Smooth muscle cell (in vitro differentiated cells): Measurements from ENCODE around the gene TTLL8. TPM values are rescaled to one million over a fixed set of nuclear protein-coding genes. Genes with fewer than 3 reads are reported as not detected.

Experiments used
- DNase-seq: peaks from one replicate; lab custom pipeline; 2025; ENCODE audit not compliant: unreplicated experiment; lab: John Stamatoyannopoulos, UW
- H2AFZ ChIP-seq: fragments of 200-600 bp; sonication (generic); 2 replicates; pipeline ENCODE4 v1.6.0; 2016; ENCODE audit warnings: antibody characterized with exemption, low read depth, mild to moderate bottlenecking
- H3F3A ChIP-seq: fragments of 200-600 bp; sonication (generic); 2 replicates; pipeline ENCODE4 v1.6.0; 2017; ENCODE audit warnings: antibody characterized with exemption, low read depth
- H3K27ac ChIP-seq: fragments of 200-600 bp; sonication (generic); 2 replicates; pipeline ENCODE4 v1.5.1; 2016; ENCODE audit warnings: low read depth, mild to moderate bottlenecking
- H3K27me3 ChIP-seq: fragments of 200-600 bp; sonication (generic); 2 replicates; pipeline ENCODE4 v1.6.1; 2016; ENCODE audit warnings: low read depth, mild to moderate bottlenecking
- H3K36me3 ChIP-seq: fragments of 200-600 bp; sonication (generic); 2 replicates; pipeline ENCODE4 v1.5.1; 2016; ENCODE audit warnings: low read depth
- H3K4me1 ChIP-seq: fragments of 200-600 bp; sonication (generic); 2 replicates; pipeline ENCODE4 v1.5.1; 2016; ENCODE audit warnings: low read depth
- H3K4me2 ChIP-seq: fragments of 200-600 bp; sonication (generic); 2 replicates; pipeline ENCODE4 v1.6.0; 2016; ENCODE audit warnings: mild to moderate bottlenecking
- H3K4me3 ChIP-seq: fragments of 200-600 bp; sonication (generic); 2 replicates; pipeline ENCODE4 v1.5.1; 2016; ENCODE audit warnings: mild to moderate bottlenecking
- H3K79me2 ChIP-seq: fragments of 200-600 bp; sonication (generic); 2 replicates; pipeline ENCODE4 v1.6.0; 2016; ENCODE audit warnings: low read depth, mild to moderate bottlenecking
- H3K9ac ChIP-seq: fragments of 200-600 bp; sonication (generic); 2 replicates; pipeline ENCODE4 v1.6.0; 2016; ENCODE audit warnings: low read depth
- H3K9me3 ChIP-seq: fragments of 200-600 bp; sonication (generic); replicated peaks from 2 replicates; pipeline ENCODE4 v1.5.1; 2016; ENCODE audit warnings: low read depth
- H4K20me1 ChIP-seq: fragments of 200-600 bp; sonication (generic); 2 replicates; pipeline ENCODE4 v1.6.0; 2016; ENCODE audit warnings: low read depth
- WGBS: methylation state at CpG from one replicate; pipeline ENCODE4 v1.1.7; 2016; ENCODE audit warnings: low lambda C conversion rate; 5-methylcytosine and 5-hydroxymethylcytosine counted together
- polyA plus RNA-seq: library from polyadenylated mRNA; unstranded; fragments of >200 nt; fragmentation: Nextera tagmentation; extraction: Ambion mirVana; gene quantifications from 2 replicates; pipeline ENCODE4 v1.2.1, GENCODE V29; 2016
- total RNA-seq: library from RNA; depleted of rRNA; stranded (reverse); fragments of >200 nt; gene quantifications from 2 replicates; pipeline ENCODE4 v1.2.3, GENCODE V29; 2014
- TF ChIP-seq, protein P1 (sequence below): fragments of 200-600 bp; sonication (generic); IDR thresholded peaks from 2 replicates; pipeline ENCODE4 v1.5.1; 2017; ENCODE audit warnings: borderline replicate concordance, mild to moderate bottlenecking, antibody characterized with exemption; ENCODE audit not compliant: insufficient read depth, poor library complexity, severe bottlenecking

The TTLL8 gene
- total and polyA plus RNA-seq, 2 experiments from 2014 or later: 0.10 TPM; not detected in 1

DNA sequence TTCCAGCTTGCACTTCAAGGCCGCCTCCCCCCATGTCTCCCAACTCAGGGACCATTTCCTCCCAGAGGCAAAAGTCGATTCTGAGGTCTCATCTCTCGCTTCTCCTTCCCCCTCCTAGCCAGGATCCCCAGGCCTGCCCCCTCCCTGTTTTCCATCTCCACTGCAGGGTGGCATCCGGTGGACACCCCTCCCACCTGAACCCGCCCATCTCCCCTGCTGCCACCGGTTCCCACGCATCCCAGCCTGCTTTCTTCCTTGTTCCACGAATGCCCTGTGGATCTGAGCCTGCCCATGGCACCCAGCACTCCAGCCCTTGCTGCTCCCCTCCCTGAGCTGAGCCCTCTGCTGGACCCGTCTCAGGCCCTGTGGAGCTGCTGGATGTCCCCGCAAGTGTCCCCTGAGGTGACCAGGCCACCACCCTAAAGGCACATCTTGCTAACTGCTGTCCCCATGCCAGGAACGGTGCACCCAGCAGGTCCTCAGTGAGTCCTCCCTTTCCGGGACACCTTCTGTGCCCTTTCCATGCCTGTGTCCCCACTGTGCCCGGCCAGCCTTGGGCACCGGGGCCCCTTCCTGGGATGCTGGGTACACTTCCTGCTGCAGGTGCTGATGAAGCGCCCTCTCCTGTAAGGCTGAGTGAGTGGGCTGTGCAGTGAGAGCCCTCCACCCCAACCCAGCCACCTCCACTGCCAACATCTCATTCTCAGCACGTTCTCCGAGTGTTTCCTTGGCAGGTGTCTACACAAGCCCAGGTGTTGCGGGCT, 46.5 kb downstream of the TTLL8 start:
- no peaks in the 10 kb centered on the region for H3K79me2 ChIP-seq
- 77% methylated on average over 14 of the region's 18 CpGs for WGBS
- H3F3A ChIP-seq: no peaks in the 10 kb centered on the region
- H3K4me1 ChIP-seq: peaks cover 5% of the 10 kb centered on the region
- H3K4me3 ChIP-seq: no peak overlapping the region
- no peak overlapping the region for H3K9ac ChIP-seq
- H3K27me3 ChIP-seq: peaks cover 57% of the 10 kb centered on the region
- H4K20me1 ChIP-seq: no peaks in the 10 kb centered on the region
- no peaks in the 10 kb centered on the region for H3K36me3 ChIP-seq
- TF ChIP-seq, protein P1, sequence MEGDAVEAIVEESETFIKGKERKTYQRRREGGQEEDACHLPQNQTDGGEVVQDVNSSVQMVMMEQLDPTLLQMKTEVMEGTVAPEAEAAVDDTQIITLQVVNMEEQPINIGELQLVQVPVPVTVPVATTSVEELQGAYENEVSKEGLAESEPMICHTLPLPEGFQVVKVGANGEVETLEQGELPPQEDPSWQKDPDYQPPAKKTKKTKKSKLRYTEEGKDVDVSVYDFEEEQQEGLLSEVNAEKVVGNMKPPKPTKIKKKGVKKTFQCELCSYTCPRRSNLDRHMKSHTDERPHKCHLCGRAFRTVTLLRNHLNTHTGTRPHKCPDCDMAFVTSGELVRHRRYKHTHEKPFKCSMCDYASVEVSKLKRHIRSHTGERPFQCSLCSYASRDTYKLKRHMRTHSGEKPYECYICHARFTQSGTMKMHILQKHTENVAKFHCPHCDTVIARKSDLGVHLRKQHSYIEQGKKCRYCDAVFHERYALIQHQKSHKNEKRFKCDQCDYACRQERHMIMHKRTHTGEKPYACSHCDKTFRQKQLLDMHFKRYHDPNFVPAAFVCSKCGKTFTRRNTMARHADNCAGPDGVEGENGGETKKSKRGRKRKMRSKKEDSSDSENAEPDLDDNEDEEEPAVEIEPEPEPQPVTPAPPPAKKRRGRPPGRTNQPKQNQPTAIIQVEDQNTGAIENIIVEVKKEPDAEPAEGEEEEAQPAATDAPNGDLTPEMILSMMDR: no peak
- DNase-seq: no peak
- no peak overlapping the region for H3K4me2 ChIP-seq
- no peaks in the 10 kb centered on the region for H3K9me3 ChIP-seq
- no peak overlapping the region for H2AFZ ChIP-seq
- no peak overlapping the region for H3K27ac ChIP-seq

DNA sequence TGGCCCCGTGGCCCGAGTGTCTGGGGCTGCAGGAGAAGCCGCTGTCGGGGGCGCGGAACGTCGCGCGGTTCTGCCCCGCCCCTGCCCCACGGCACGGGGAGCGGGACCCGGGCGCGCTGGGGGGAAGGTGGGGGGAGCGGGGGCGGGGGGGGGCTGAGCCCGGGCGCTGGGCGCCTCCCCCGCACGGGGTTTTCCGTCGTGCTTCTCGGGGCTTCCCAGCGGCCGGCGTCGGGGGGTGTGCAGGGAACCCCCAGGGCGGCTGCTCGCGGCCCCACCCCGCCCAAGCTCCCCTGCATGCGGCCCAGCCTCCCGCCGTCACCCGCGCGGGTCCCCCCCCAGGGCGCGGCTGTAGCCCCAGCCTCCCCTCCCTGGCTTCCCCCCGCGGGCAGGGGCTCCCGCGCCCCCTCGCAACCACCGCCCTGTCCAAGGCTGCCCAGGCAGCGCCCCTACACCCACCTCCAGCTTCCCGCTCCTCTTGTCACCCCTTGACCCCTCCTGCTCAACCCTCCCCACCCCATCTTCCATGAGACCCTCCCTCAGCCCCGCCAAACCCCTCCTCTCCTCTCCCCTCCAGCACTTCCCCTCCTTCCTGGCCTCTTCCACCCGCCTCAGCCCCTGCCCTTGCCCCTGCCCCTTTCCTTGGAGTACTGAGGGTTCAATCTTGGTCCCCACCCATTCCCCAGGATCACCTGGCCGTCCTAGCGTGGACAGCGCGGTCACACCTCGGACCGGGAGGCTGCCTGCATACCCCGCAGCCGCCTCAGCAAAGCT, 47.2 kb downstream of the TTLL8 start:
- no peak overlapping the region for H3K27ac ChIP-seq
- DNase-seq: no peak
- peaks cover 53% of the 10 kb centered on the region for H3K27me3 ChIP-seq
- no peak overlapping the region for H3K9ac ChIP-seq
- no peaks in the 10 kb centered on the region for H3K79me2 ChIP-seq
- no peaks in the 10 kb centered on the region for H3F3A ChIP-seq
- H3K4me2 ChIP-seq: no peak overlapping the region
- H3K36me3 ChIP-seq: no peaks in the 10 kb centered on the region
- TF ChIP-seq, protein P1: no peak
- no peak overlapping the region for H3K4me3 ChIP-seq
- H4K20me1 ChIP-seq: no peaks in the 10 kb centered on the region
- no peak overlapping the region for H2AFZ ChIP-seq
- WGBS: 36% methylated on average over 14 of the region's 61 CpGs
- H3K9me3 ChIP-seq: no peaks in the 10 kb centered on the region
- H3K4me1 ChIP-seq: peaks cover 5% of the 10 kb centered on the region

DNA sequence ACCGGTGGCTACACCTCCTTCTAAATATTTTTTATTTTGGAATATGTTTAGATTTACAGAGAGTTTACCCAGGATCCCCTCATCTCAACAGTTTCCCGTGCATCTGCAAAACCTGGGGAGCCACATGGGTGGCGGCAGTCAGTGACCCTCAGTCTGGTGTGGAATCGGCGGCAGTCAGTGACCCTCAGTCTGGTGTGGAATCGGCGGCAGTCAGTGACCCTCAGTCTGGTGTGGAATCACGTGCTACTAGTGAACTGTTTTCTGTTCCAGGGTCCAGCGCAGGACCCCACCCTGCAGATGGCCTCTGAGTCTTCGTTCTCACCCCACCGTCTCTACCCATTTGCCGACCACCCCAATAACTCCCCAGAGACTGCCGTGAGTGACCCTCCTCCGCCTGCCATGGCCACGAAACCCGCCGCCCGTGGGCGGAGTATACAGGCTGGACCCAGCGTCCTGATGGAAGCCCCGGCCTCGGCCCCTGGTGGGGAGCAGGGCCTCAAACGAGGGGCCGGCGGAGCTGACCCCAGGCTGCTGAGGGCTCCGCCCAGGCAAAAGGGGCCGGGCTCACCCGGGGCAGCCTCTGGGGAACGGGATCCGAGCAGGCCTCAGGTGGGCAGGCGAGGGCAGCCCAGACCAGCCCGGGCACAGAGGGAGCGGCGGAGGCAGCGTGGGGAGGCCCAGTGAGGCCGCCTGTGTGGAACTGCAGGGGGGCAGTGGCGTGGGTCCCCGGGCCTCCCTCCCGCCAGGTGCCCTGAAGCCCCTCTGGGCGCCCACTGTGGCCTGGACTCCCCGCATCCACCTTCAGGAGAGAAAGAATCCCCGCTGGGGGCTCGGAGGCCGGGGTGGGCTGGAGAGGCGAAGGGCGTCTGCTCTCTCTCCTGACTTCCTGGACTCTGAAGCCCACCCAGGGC, 48.1 kb downstream of the TTLL8 start:
- Histone ChIP-seq H3F3A (no peaks in the 10 kb centered on the region), H2AFZ (no peak overlapping the region), H3K27ac (no peak overlapping the region), H4K20me1 (no peaks in the 10 kb centered on the region), H3K9ac (no peak overlapping the region), H3K4me2 (no peak overlapping the region), H3K36me3 (no peaks in the 10 kb centered on the region), H3K4me1 (peaks cover 5% of the 10 kb centered on the region), H3K27me3 (peaks cover 47% of the 10 kb centered on the region), H3K9me3 (no peaks in the 10 kb centered on the region), H3K4me3 (no peak overlapping the region), H3K79me2 (no peaks in the 10 kb centered on the region)
- no peak for DNase-seq
- 84% methylated on average over 37 of the region's 46 CpGs for WGBS
- TF ChIP-seq, protein P1: no peak
